GM21528 (cell line): ENCODE data around the gene STARD10.

ENCODE experiments used
- ATAC-seq: cut with Tn5 transposase; IDR thresholded peaks from one replicate; pipeline ENCODE4 v1.9.1; 2021; ENCODE audit warnings: mild to moderate bottlenecking, moderate library complexity; ENCODE audit not compliant: unreplicated experiment, low FRiP score

STARD10 gene

GRCh38 chr11:72767203-72768062 lies 26.4 kb downstream of the STARD10 start:
- ATAC-seq = no peak

DNA sequence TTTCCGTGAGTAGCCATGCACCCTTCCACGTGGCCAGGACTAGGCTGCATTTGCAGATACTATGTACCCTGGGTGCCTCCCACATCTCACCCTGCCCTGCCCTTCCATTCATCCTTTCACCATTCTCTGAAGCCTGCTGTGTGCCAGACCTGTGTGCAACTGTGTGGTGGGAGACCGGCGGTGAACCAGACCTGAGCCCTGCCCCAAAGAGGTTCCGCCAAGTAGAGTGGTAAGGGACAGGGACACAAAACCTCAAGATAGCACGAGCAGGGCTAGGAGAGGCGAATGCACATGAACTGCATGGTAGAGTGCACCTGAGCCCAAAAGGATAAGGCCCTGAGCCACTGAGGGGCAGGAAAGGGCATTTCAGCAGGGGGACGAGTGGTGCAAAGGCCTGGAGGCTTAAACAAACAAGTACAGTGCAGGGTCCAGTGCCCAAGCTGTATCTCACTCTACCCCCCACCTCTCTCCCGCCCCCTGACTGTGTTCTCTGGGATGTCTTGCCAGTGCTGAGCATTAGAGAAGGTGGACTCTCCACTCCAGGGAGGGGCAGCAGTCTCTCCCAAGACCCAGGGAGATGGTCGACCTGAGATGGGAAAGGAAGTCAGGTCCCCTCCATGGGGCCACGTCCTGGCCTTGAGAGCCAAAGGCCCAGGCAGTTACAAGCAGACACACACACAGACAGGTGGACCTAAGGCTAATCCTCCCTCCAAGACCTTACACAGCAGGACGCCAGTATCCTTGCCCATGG lies 27.5 kb downstream of the STARD10 start:
- ATAC-seq = no peak

DNA sequence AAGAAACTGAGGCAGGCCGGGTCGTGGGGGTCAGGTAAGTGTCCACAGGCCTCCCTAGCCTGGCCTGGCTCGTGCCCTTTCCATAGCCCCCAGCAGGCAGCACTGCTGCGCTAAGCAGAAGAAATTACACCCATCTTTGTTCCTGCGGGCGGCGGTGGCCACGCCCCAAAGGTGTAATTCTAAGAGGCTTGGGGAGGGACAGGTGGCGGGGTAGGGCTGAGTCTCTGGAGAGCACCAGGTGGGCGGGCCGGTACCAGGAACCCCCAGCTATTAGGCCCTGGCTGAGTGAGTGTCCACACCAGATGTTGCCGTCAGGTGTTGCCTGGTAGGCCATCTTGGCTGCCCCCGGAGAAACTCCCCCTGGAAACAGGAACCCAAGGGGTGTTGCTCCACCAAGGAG lies 29.3 kb downstream of the STARD10 start:
- no peak for ATAC-seq

DNA sequence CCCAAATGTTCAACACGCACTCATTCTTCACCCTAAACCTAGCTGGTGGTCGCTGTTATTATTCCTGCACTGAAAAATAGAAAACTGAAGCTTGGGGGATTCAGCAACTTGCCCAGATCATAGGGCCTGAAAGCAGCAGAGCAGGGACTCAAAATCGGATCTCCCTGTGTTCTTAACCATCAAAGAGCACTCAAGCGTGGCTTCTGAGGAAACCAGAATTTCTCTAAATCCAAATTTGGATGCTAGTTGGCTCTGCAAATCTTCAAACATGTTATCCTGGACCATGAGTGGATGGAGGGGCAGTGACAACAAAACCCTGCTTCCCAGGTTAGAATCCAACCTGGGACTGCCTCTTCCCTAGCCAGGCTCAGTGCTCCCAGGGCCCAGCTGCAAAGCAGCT lies 30.0 kb downstream of the STARD10 start:
- no peak for ATAC-seq

DNA sequence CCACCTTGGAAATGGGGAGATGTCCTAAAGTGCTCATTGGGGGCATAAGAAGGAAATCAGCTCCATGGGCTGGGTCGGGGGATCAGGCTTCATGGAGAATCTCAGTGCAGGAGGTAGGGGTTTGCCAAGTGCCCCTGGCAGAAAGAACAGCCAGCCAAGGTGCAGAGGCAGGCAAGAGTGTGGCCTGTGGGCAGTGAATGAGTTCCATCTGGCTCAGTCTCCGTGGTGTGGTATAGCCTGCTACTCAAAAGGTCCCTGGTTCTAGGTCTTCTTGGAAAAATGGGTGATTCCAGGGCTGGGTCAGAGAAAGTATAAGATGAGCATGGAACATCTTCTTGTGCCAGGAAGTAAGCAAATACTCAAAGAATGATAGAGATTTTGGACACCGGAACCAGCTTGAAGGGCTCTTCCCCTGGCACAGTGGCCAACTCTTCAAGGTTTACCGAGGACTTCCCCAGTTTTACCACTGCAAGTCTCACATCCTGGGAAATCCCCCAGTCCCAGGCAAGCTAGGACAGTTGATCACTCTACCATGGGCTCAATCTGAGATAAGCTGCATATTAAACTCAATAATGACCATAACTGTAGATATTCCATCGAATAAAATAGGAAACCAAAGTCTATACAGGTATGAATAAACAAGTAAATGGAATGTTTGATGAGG lies 31.1 kb downstream of the STARD10 start:
- no peak for ATAC-seq

GRCh38 chr11:72760539-72761405 lies 33.1 kb downstream of the STARD10 start:
- no peak for ATAC-seq

GRCh38 chr11:72759468-72759985 lies 34.3 kb downstream of the STARD10 start:
- ATAC-seq = no peak

- ATAC-seq = no peak
Observed at GRCh38 chr11:72758690-72759389, 35.0 kb downstream of the STARD10 start.

DNA sequence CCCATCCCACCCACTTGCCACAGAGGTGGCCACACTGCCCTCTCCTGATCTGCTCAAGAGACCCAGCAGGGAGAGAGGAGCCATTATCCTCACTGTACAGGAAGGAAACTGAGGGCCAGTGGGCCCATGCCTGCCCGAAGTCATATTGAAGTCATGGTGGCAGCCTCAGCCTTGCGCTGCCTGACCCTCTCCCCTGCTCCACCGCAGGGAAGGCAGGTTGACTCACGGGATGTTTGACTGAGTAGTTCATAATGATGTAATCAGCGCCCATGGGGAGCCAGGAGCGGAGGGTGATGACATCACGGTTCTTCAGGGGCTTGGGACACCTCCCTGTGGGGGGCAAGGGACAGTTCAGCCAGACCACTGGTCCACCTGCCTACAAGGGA lies 35.5 kb downstream of the STARD10 start:
- ATAC-seq = no peak

DNA sequence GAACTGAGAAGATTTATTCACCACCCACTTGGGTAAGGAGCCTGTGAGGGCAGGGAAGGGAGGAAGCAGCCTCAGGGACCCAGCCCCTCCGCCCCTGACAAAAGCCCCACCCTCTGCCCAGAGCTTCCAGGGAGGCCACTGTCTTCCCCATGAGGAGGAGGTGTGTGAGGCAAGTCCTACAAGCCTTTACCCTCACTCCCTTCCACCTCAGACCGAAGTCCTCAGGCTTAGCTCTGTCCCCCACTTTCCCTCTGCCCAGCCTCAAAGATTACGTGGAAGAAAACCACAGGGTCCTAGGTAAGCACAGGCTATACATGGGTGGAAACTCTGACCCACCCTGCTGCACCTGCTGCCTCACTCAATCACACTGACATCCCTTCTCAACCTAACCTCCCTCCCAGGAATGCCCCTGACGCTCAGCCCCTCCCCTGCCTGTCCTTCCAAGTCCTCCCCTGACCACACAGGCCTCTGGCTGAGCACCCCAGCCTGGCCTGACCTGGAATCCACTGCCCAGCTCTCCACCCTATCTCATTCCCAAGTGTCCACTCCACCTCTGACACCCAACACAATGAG lies 38.0 kb downstream of the STARD10 start:
- ATAC-seq = no peak

GRCh38 chr11:72754544-72755155 lies 39.2 kb downstream of the STARD10 start:
- ATAC-seq = no peak

- ATAC-seq = no peak
Observed at GRCh38 chr11:72754149-72754543, 39.7 kb downstream of the STARD10 start.

DNA sequence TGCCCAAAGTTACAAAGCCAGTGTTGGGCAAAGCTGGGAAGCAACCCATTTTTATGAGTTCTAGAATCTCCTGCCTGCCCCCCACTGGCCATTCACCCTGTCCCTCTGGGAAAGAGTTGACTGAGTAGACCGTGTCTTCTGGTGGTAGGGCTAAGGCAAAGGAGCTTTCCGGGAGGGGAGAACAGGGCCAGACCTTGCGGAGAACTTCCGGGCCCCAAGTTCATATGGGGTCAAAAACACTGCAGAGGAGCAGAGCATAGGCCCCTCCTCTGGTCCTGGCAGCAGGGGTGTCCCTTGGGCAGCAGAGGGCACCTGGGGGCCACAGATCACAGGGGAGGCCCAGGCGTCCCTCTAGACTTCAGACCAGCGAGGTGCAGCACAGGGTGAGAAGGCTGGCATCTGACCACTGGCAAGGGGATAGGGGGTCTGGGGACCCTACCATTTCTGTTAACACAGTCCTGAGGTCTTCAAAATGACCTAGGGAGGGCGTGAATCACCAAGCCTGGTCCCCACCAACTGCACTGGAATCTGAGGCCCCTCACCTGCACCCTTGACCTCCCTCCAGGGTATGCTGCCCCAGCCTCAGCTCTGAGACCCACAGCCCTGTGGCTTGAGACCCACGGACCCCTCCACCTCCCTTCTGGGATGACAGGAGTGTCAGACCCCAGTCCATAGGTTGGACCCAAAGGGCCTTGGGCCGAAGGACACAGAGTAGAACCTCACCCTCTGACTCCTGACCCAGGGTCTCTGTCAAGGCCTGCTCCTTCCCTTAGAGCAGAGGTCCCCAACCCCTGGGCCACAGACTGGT lies 40.3 kb downstream of the STARD10 start:
- ATAC-seq = no peak

GRCh38 chr11:72752088-72752914 lies 41.5 kb downstream of the STARD10 start, which contains the start of gene ARAP1:
Gene ARAP1 (minus strand): TSS chr11:72752408. CDS start chr11:72727128, 25,280 bp downstream.
- ATAC-seq = no peak

DNA sequence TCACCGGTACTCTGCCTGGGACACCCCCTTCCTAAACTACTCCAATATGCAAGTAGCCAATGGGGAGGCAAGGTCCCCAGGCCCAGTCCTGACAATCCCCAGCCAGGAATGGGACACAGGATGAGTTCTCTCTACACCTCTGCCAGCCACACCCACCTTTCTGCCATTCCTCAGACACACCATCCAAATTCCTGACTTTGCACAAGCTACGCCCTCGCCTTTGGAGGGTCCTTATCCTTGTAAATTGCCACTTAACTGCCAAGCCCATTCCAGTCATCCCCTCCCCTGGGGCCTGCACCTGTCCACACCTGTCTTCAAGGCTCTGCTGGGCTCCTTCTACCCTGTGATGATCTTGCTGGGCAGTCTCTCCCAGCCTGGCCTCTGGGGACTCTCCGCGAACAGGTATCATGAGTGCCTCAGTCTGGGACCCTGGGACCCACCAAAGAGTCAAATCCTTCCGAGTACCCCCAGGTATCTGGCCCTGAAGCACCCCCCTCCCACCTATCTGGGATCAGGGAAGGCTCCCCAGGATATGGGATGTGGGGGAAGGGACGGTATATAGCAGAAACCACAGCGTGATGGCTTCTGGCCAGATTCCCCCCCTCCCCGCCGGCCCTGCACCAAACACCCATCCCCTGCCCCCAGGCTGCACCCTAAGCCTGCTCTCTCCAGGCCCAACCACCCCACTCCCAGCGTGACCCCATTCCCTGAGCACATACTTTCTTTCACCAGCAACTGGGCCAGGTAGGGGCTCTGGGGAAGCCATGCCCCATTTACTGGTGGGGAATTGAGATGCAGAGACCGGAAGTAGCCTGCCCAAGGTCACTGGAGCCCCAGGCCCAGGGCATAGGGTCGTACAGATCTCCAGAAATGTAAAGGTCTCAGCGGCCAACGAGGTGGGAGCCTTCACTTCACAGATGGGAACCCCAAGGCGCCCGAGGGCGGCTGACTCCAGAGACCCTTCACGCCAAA lies 42.4 kb downstream of the STARD10 start:
- ATAC-seq = no peak
